H1 (cell line): Measurements from ENCODE around the gene ACAP3. TPM values are rescaled to one million over a fixed set of nuclear protein-coding genes. Genes with fewer than 3 reads are reported as not detected.
A peak's percentile ranks its signal among the peaks of the same experiment; 100 is the strongest.

Source experiments
- CTCF ChIA-PET: fragments of 300-600 bp; sonication (Branson Sonifier 250); formaldehyde crosslinking; loops from one replicate; lab custom pipeline; 2021; ENCODE audit not compliant: partially characterized antibody; lab: Charles Lee
- POLR2A ChIA-PET: fragments of 300-600 bp; sonication (Branson Sonifier 250); formaldehyde crosslinking; loops from one replicate; lab custom pipeline; 2021; ENCODE audit warnings: inconsistent platforms; ENCODE audit not compliant: partially characterized antibody; lab: Charles Lee
- DNase-seq, 2 experiments: peaks; one replicate each; pipeline versions ENCODE4 v3.0.0 to v3.0.0-alpha.2; 2010 to 2022; ENCODE audit warnings: low spot score in 2 of 2, low read depth in 1 of 2, mixed read lengths in 1 of 2
- FAIRE-seq: peaks from 2 replicates; lab custom pipeline; 2011; peaks lifted over from hg19 to GRCh38; lab: Jason Lieb, UNC
- H2AFZ ChIP-seq: 2 replicates; pipeline ENCODE4 v1.8.1; 2012; ENCODE audit warnings: low read length, inconsistent platforms
- H2AK5ac ChIP-seq: 2 replicates; pipeline ENCODE4 v1.6.1; 2013; ENCODE audit warnings: low read depth, low read length
- H2BK120ac ChIP-seq: replicated peaks from 2 replicates; pipeline ENCODE3; 2013; ENCODE audit warnings: low read depth, low read length, inconsistent platforms
- H2BK12ac ChIP-seq: 2 replicates; pipeline ENCODE4 v1.6.1; 2013; ENCODE audit warnings: low read depth, low read length
- H2BK15ac ChIP-seq: 2 replicates; pipeline ENCODE4 v1.6.1; 2013; ENCODE audit warnings: low read length
- H2BK20ac ChIP-seq: 2 replicates; pipeline ENCODE4 v1.6.1; 2013; ENCODE audit warnings: low read length
- H2BK5ac ChIP-seq: 2 replicates; pipeline ENCODE4 v1.6.1; 2013; ENCODE audit warnings: low read depth, low read length
- H3K14ac ChIP-seq: 2 replicates; pipeline ENCODE4 v1.6.1; 2013; ENCODE audit warnings: inconsistent platforms; ENCODE audit not compliant: insufficient read length
- H3K18ac ChIP-seq: 2 replicates; pipeline ENCODE4 v1.6.1; 2013; ENCODE audit warnings: low read length; ENCODE audit errors: extremely low read depth
- H3K23ac ChIP-seq: 2 replicates; pipeline ENCODE4 v1.6.1; 2013; ENCODE audit warnings: inconsistent platforms; ENCODE audit not compliant: insufficient read length
- H3K23me2 ChIP-seq: 2 replicates; pipeline ENCODE4 v1.6.1; 2013; ENCODE audit warnings: low read depth, low read length
- H3K27ac ChIP-seq: 2 replicates; pipeline ENCODE4 v1.6.1; 2011; ENCODE audit warnings: low read depth, low read length, inconsistent platforms
- H3K27me3 ChIP-seq, 4 experiments: replicated peaks in 1 of 4; 1 replicate in 1 of 4; 2 replicates in 3 of 4; pipeline versions ENCODE4 v1.6.1 to v1.8.1; 2011 to 2013; ENCODE audit warnings: low read length in 3 of 4, mild to moderate bottlenecking in 3 of 4, inconsistent platforms in 2 of 4, mixed read lengths in 2 of 4, moderate library complexity in 1 of 4; ENCODE audit not compliant: control insufficient read depth in 3 of 4, insufficient read depth in 3 of 4; ENCODE audit errors: extremely low read depth in 1 of 4
- H3K36me3 ChIP-seq, 4 experiments: 2 replicates each; pipeline versions ENCODE4 v1.6.1 to v1.8.1; 2011 to 2013; ENCODE audit warnings: mild to moderate bottlenecking in 4 of 4, low read length in 3 of 4, moderate library complexity in 2 of 4, control low read depth in 1 of 4, inconsistent platforms in 1 of 4; ENCODE audit not compliant: insufficient read depth in 4 of 4, control insufficient read depth in 2 of 4
- H3K4ac ChIP-seq: replicated peaks from 2 replicates; pipeline ENCODE3; 2013; ENCODE audit warnings: low read length, low read depth, mixed read lengths, inconsistent platforms; ENCODE audit not compliant: insufficient read length
- H3K4me1 ChIP-seq, 4 experiments: replicated peaks in 1 of 4; 1 replicate in 1 of 4; 2 replicates in 3 of 4; pipeline versions ENCODE4 v1.6.1 to v1.8.1; 2011 to 2013; ENCODE audit warnings: low read length in 3 of 4, inconsistent platforms in 2 of 4, mixed read lengths in 1 of 4; ENCODE audit not compliant: insufficient read depth in 4 of 4, control insufficient read depth in 3 of 4
- H3K4me2 ChIP-seq, 2 experiments: 2 replicates each; pipeline versions ENCODE4 v1.6.1 to v1.8.1; 2011 to 2013; ENCODE audit warnings: low read depth in 2 of 2, low read length in 2 of 2, control low read depth in 1 of 2, inconsistent platforms in 1 of 2, mild to moderate bottlenecking in 1 of 2; ENCODE audit not compliant: insufficient read depth in 1 of 2
- H3K4me3 ChIP-seq, 4 experiments: fragments of 200-600, 300-600 bp in 1 of 4; sonication (generic), shearing (Covaris generic), sonication (Bioruptor Twin) in 1 of 4; 2 replicates each; pipeline versions ENCODE4 v1.5.1 to v1.8.1; 2011 to 2016; ENCODE audit warnings: low read length in 4 of 4, low read depth in 3 of 4, control low read depth in 2 of 4, inconsistent platforms in 2 of 4, mild to moderate bottlenecking in 2 of 4, mixed read lengths in 1 of 4, moderate library complexity in 1 of 4; ENCODE audit not compliant: insufficient read depth in 2 of 4; ENCODE audit errors: extremely low read depth in 1 of 4
- H3K56ac ChIP-seq: replicated peaks from 2 replicates; pipeline ENCODE3; 2013; ENCODE audit warnings: low read depth, mild to moderate bottlenecking, mixed read lengths, low read length, inconsistent platforms; ENCODE audit not compliant: insufficient read length
- H3K79me1 ChIP-seq: 2 replicates; pipeline ENCODE4 v1.6.1; 2013; ENCODE audit warnings: low read depth, low read length, control low read depth
- H3K79me2 ChIP-seq, 2 experiments: 2 replicates each; pipeline versions ENCODE4 v1.6.1 to v1.8.1; 2012 to 2013; ENCODE audit warnings: low read length in 2 of 2, mild to moderate bottlenecking in 2 of 2, inconsistent platforms in 1 of 2; ENCODE audit not compliant: insufficient read depth in 2 of 2, control insufficient read depth in 1 of 2
- H3K9ac ChIP-seq, 4 experiments: replicated peaks in 1 of 4; 1 replicate in 1 of 4; 2 replicates in 3 of 4; pipeline versions ENCODE4 v1.6.1 to v1.8.1; 2011 to 2013; ENCODE audit warnings: low read depth in 3 of 4, low read length in 3 of 4, control low read depth in 2 of 4, mild to moderate bottlenecking in 2 of 4, moderate library complexity in 2 of 4, inconsistent platforms in 1 of 4; ENCODE audit errors: extremely low read depth in 1 of 4
- H3K9me3 ChIP-seq, 2 experiments: 2 replicates each; pipeline versions ENCODE4 v1.6.1 to v1.8.1; 2012 to 2013; ENCODE audit warnings: mild to moderate bottlenecking in 2 of 2, moderate library complexity in 2 of 2, control low read depth in 1 of 2, inconsistent platforms in 1 of 2, low read depth in 1 of 2, low read length in 1 of 2, mixed read lengths in 1 of 2; ENCODE audit not compliant: insufficient read depth in 2 of 2
- H4K20me1 ChIP-seq, 2 experiments: replicated peaks in 1 of 2; 2 replicates each; pipeline versions ENCODE3 to v1.8.1; 2011 to 2013; ENCODE audit warnings: inconsistent platforms in 2 of 2, low read length in 2 of 2, mild to moderate bottlenecking in 1 of 2; ENCODE audit not compliant: insufficient read depth in 2 of 2, control insufficient read depth in 1 of 2
- H4K5ac ChIP-seq: 2 replicates; pipeline ENCODE4 v1.6.1; 2013; ENCODE audit warnings: low read length, low read depth, mixed read lengths, inconsistent platforms; ENCODE audit not compliant: insufficient read length
- H4K8ac ChIP-seq: 2 replicates; pipeline ENCODE4 v1.8.0; 2013; ENCODE audit warnings: mild to moderate bottlenecking, moderate library complexity, low read length, inconsistent platforms; ENCODE audit not compliant: insufficient read depth; ENCODE audit errors: extremely low read depth
- H4K91ac ChIP-seq: replicated peaks from 2 replicates; pipeline ENCODE3; 2013; ENCODE audit warnings: low read length, mixed read lengths, inconsistent platforms; ENCODE audit not compliant: insufficient read length
- CBX5 ChIP-seq: fragments of 300-800, 300-1000 bp; sonication (generic); IDR thresholded peaks from 2 replicates; pipeline ENCODE4 v1.7.1; 2016; ENCODE audit warnings: antibody characterized with exemption, low read length, low read depth
- EP300 ChIP-seq, 2 experiments: IDR thresholded peaks; 1 replicate in 1 of 2; 2 replicates in 1 of 2; pipeline ENCODE4 v1.6.1; 2011 to 2012; ENCODE audit warnings: low read depth in 2 of 2, low read length in 2 of 2, mild to moderate bottlenecking in 2 of 2, borderline replicate concordance in 1 of 2, inconsistent platforms in 1 of 2, moderate library complexity in 1 of 2
- GABPA ChIP-seq: IDR thresholded peaks from 2 replicates; pipeline ENCODE4 v1.6.1; 2011; ENCODE audit warnings: mild to moderate bottlenecking, low read length, moderate library complexity, borderline replicate concordance; ENCODE audit not compliant: insufficient read depth
- JUND ChIP-seq: IDR thresholded peaks from 2 replicates; pipeline ENCODE4 v1.6.1; 2011; ENCODE audit warnings: mild to moderate bottlenecking, improper control_type of control experiment, low read length
- MAX ChIP-seq: IDR thresholded peaks from 2 replicates; pipeline ENCODE4 v1.6.1; 2012; ENCODE audit warnings: inconsistent platforms
- SIRT6 ChIP-seq: IDR thresholded peaks from one replicate; pipeline ENCODE4 v1.7.1; 2012; ENCODE audit warnings: low read length, inconsistent platforms
- WGBS, 2 experiments: shearing (Covaris generic) in 1 of 2; methylation state at CpG; one replicate each; pipeline versions ENCODE4 v1.1.6 to v1.1.7; 2013 to 2015; ENCODE audit warnings: low lambda C conversion rate in 2 of 2, mixed read lengths in 2 of 2, inconsistent platforms in 1 of 2, low coverage in 1 of 2, missing lambda C conversion rate in 1 of 2; ENCODE audit not compliant: insufficient replicate concordance in 2 of 2, insufficient coverage in 1 of 2, insufficient read length in 1 of 2; ENCODE audit errors: extremely low coverage in 1 of 2, missing lambda C conversion rate in 1 of 2; 5-methylcytosine and 5-hydroxymethylcytosine counted together
- polyA plus RNA-seq, 7 experiments: library from polyadenylated mRNA; depleted of rRNA in 3 of 7; stranded (reverse) in 5 of 7; unstranded in 2 of 7; fragments of >200 nt in 5 of 7; fragments of 200-250 nt in 2 of 7; gene quantifications; 1 replicate in 5 of 7; 2 replicates in 1 of 7; 4 replicates in 1 of 7; pipeline versions ENCODE4 v1.2.1 to v1.2.3, GENCODE V29; 2011 to 2013; ENCODE audit warnings: missing spikeins in 2 of 7, mixed read lengths in 2 of 7
- total RNA-seq: library from RNA; stranded (reverse); fragmentation: NEBNext Ultra II Directional; extraction: Animal tissue kit (Norgen Biotek cat#: 25700); gene quantifications from 2 replicates; pipeline ENCODE4 v1.2.1, GENCODE V29; 2021
- TF ChIP-seq, protein P1 (sequence below): IDR thresholded peaks from 2 replicates; pipeline ENCODE4 v1.6.1; 2011; ENCODE audit warnings: low read length, improper control_type of control experiment
- TF ChIP-seq, protein P2 (sequence below): IDR thresholded peaks from 2 replicates; pipeline ENCODE4 v1.6.1; 2012; ENCODE audit warnings: low read length, inconsistent platforms

ACAP3 gene
- total and polyA plus RNA-seq, 2 of the 8 experiments (the other 6 are each of a cell fraction or from before 2014, with no cell fraction given): 14.8 to 28.3 TPM

DNA sequence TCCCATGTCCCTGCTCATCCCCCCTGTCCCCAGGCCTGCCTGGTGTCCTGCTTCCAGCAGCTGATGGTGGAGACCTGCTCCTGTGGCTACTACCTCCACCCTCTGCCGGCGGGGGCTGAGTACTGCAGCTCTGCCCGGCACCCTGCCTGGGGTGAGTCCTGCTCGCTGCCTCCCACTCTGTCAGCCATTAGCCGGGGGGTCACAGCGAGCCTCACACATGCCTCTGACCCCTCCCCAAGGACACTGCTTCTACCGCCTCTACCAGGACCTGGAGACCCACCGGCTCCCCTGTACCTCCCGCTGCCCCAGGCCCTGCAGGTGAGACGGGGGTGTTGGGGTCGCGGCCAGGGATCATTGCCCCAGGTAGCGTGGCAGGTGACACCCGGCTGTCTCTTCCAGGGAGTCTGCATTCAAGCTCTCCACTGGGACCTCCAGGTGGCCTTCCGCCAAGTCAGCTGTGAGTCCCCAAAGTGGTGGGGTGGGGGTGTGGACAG lies 17.4 kb downstream of the ACAP3 start:
- Histone ChIP-seq H3K14ac (no peak overlapping the region), H3K23ac (no peak overlapping the region), H4K8ac (no peak overlapping the region), H3K4me3 (no peak overlapping the region), H4K91ac (no peak overlapping the region), H3K18ac (no peak overlapping the region), H3K56ac (no peak overlapping the region), H2BK15ac (no peak overlapping the region), H2BK5ac (no peak overlapping the region), H3K79me2 (no peaks in the 10 kb centered on the region), H2AFZ (no peak overlapping the region), H2BK20ac (no peak overlapping the region), H2BK120ac (no peak overlapping the region), H3K27me3 (peaks cover 0 to 3% (median 0%) of the 10 kb centered on the region in 4 experiments; a peak in 1 of 7 replicates), H3K9ac (no peak overlapping the region), H2BK12ac (peak overlapping the region; percentile 39; the same call in 1 of the 2 replicates), H3K27ac (no peak overlapping the region), H4K5ac (no peak overlapping the region), H2AK5ac (no peak overlapping the region), H3K9me3 (peaks cover 0 to 2% of the 10 kb centered on the region in 2 experiments; a peak in 1 of 4 replicates), H3K23me2 (no peaks in the 10 kb centered on the region), H3K79me1 (no peaks in the 10 kb centered on the region), H3K36me3 (0 out of 8 replicates have a peak, but pooled peaks cover 0 to 3% (median 0%) of the 10 kb centered on the region in 4 experiments), H3K4ac (no peak overlapping the region), H4K20me1 (peaks cover 2 to 3% of the 10 kb centered on the region in 2 experiments), H3K4me1 (peaks cover 0 to 8% (median 0%) of the 10 kb centered on the region in 4 experiments; a peak in 2 of 7 replicates), H3K4me2 (no peak overlapping the region)
- ChIA-PET POLR2A (interaction anchor here (1.2 to 2.3 kb wide), 5 partner anchors 17 to 123 kb away, joined by 3 to 9 read pairs (median 7); partner anchors contain the start of gene UBE2J2), CTCF (interaction anchor here (0.6 to 3.4 kb wide), 25 partner anchors 9 to 310 kb away, joined by 3 to 38 read pairs (median 7); partner anchors contain the start of gene SCNN1D)
- DNase-seq (peak in 1 of 2 experiments; percentile 92), FAIRE-seq (no peak)
- 64% methylated on average over 14 of the region's 15 CpGs; no CpG with 5 or more reads in 1 of the 2 experiments for WGBS, 2 experiments
- TF ChIP-seq JUND (no peak), CBX5 (no peak), MAX (no peak), GABPA (peak; percentile 68; the same call in 1 of the 2 replicates), SIRT6 (no peak), EP300 (IDR thresholded peaks at IDR 0.05; ENCODE audit: borderline replicate concordance in 1 of 2, low read depth in 2 of 2, low read length in 2 of 2) (no peak)
- TF ChIP-seq, protein P1, sequence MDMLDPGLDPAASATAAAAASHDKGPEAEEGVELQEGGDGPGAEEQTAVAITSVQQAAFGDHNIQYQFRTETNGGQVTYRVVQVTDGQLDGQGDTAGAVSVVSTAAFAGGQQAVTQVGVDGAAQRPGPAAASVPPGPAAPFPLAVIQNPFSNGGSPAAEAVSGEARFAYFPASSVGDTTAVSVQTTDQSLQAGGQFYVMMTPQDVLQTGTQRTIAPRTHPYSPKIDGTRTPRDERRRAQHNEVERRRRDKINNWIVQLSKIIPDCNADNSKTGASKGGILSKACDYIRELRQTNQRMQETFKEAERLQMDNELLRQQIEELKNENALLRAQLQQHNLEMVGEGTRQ: no peak
- TF ChIP-seq, protein P2, sequence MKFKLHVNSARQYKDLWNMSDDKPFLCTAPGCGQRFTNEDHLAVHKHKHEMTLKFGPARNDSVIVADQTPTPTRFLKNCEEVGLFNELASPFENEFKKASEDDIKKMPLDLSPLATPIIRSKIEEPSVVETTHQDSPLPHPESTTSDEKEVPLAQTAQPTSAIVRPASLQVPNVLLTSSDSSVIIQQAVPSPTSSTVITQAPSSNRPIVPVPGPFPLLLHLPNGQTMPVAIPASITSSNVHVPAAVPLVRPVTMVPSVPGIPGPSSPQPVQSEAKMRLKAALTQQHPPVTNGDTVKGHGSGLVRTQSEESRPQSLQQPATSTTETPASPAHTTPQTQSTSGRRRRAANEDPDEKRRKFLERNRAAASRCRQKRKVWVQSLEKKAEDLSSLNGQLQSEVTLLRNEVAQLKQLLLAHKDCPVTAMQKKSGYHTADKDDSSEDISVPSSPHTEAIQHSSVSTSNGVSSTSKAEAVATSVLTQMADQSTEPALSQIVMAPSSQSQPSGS: no peak
